Peyer's patch (tissue), 4 donors: ENCODE measurements around the gene PPP1CB.

Source experiments
- POLR2A ChIP-seq, 2 donors: fragments of 450-650 bp; IDR thresholded peaks; one replicate each; pipeline ENCODE4 v1.5.1; 2017; ENCODE audit warnings: antibody characterized with exemption in 2 of 2, mild to moderate bottlenecking in 2 of 2, moderate library complexity in 2 of 2
- TF ChIP-seq, protein P1 (sequence below), 6 experiments: fragments of 450-650 bp in 4 of 6; fragments of 200-600 bp in 2 of 6; sonication (generic) in 1 of 6; IDR thresholded peaks; one replicate each; pipeline ENCODE4 v1.5.1; 2017 to 2019; ENCODE audit warnings: antibody characterized with exemption in 6 of 6, mild to moderate bottlenecking in 3 of 6, moderate library complexity in 1 of 6

DNA sequence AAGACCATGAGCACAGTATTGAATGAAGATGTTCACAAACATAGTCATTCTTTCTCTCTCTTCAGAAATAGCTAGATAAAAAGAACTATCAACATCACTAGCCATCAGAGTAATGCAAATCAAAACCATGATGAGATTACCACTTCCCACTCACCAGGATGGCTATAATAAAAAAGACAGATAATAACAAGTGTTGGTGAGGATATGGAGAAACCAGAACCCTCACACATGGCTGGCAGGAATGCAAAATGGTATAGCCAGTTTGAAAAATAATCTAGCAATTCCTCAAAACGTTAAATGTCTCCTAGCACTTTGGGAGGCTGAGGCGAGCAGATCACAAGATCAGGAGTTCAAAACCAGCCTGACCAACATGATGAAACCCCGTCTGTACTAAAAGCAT lies 31.3 kb upstream of the PPP1CB start:
- TF ChIP-seq, protein P1, sequence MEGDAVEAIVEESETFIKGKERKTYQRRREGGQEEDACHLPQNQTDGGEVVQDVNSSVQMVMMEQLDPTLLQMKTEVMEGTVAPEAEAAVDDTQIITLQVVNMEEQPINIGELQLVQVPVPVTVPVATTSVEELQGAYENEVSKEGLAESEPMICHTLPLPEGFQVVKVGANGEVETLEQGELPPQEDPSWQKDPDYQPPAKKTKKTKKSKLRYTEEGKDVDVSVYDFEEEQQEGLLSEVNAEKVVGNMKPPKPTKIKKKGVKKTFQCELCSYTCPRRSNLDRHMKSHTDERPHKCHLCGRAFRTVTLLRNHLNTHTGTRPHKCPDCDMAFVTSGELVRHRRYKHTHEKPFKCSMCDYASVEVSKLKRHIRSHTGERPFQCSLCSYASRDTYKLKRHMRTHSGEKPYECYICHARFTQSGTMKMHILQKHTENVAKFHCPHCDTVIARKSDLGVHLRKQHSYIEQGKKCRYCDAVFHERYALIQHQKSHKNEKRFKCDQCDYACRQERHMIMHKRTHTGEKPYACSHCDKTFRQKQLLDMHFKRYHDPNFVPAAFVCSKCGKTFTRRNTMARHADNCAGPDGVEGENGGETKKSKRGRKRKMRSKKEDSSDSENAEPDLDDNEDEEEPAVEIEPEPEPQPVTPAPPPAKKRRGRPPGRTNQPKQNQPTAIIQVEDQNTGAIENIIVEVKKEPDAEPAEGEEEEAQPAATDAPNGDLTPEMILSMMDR (IDR thresholded peaks at IDR 0.05): no peak
- TF ChIP-seq POLR2A (IDR thresholded peaks at IDR 0.05): no peak
